ENCODE measurements around the gene JAGN1. TPM values are rescaled to one million over a fixed set of nuclear protein-coding genes. Genes with fewer than 3 reads are reported as not detected.
A peak's percentile ranks its signal among the peaks of the same experiment; 100 is the strongest.

The JAGN1 gene
- total and polyA plus RNA-seq, 9 of the 15 experiments (the other 6 are each of a cell fraction or from before 2014, with no cell fraction given), result 31.6 to 77.8 (median 40.3) TPM

GRCh38 chr3:9932843-9933560, 42.6 kb downstream of the JAGN1 start (continued):
- TF ChIP-seq, protein P1, sequence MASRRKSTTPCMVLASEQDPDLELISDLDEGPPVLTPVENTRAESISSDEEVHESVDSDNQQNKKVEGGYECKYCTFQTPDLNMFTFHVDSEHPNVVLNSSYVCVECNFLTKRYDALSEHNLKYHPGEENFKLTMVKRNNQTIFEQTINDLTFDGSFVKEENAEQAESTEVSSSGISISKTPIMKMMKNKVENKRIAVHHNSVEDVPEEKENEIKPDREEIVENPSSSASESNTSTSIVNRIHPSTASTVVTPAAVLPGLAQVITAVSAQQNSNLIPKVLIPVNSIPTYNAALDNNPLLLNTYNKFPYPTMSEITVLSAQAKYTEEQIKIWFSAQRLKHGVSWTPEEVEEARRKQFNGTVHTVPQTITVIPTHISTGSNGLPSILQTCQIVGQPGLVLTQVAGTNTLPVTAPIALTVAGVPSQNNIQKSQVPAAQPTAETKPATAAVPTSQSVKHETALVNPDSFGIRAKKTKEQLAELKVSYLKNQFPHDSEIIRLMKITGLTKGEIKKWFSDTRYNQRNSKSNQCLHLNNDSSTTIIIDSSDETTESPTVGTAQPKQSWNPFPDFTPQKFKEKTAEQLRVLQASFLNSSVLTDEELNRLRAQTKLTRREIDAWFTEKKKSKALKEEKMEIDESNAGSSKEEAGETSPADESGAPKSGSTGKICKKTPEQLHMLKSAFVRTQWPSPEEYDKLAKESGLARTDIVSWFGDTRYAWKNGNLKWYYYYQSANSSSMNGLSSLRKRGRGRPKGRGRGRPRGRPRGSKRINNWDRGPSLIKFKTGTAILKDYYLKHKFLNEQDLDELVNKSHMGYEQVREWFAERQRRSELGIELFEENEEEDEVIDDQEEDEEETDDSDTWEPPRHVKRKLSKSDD (conservative IDR thresholded peaks at IDR 0.05; ENCODE audit: low read length), result no peak
- TF ChIP-seq HNRNPL (IDR thresholded peaks at IDR 0.05; ENCODE audit: low read depth, low read length) (peak; percentile 99), MYC (IDR thresholded peaks at IDR 0.05; ENCODE audit: low read depth, low read length) (peak; percentile 81), MYC (CRISPR knock-in tag; IDR thresholded peaks at IDR 0.05; ENCODE audit: borderline replicate concordance, low read depth) (no peak; the same call in 1 of the 2 replicates), PTTG1 (tag; IDR thresholded peaks at IDR 0.05; ENCODE audit: low read depth) (no peak), ZNF583 (CRISPR knock-in tag; IDR thresholded peaks at IDR 0.05) (peak; percentile 68; the same call in 1 of the 2 replicates), UBTF (IDR thresholded peaks at IDR 0.05; ENCODE audit: borderline replicate concordance in 1 of 2, low read depth in 2 of 2, low read length in 2 of 2) (peak; percentile 23 to 66; a peak in 2 of 4 replicates), CBFB (CRISPR knock-in tag; IDR thresholded peaks at IDR 0.05) (peak; percentile 66; the same call in 1 of the 2 replicates), TFAM (CRISPR knock-in tag; conservative IDR thresholded peaks at IDR 0.05) (no peak), ZNF766 (CRISPR knock-in tag; conservative IDR thresholded peaks at IDR 0.05) (no peak), ZNF507 (tag; conservative IDR thresholded peaks at IDR 0.05) (no peak), YY1 (IDR thresholded peaks at IDR 0.05; ENCODE audit: borderline replicate concordance in 1 of 3, control insufficient read depth in 1 of 3, extremely low read depth in 1 of 3, insufficient read depth in 3 of 3, insufficient read length in 1 of 3, insufficient replicate concordance in 2 of 3, low read depth in 1 of 3, low read length in 2 of 3) (peak in 2 of 3 experiments; percentile 40 to 62)
- TF ChIP-seq, protein P2, sequence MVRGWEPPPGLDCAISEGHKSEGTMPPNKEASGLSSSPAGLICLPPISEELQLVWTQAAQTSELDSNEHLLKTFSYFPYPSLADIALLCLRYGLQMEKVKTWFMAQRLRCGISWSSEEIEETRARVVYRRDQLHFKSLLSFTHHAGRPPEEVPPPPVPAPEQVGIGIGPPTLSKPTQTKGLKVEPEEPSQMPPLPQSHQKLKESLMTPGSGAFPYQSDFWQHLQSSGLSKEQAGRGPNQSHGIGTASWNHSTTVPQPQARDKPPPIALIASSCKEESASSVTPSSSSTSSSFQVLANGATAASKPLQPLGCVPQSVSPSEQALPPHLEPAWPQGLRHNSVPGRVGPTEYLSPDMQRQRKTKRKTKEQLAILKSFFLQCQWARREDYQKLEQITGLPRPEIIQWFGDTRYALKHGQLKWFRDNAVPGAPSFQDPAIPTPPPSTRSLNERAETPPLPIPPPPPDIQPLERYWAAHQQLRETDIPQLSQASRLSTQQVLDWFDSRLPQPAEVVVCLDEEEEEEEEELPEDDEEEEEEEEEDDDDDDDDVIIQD (CRISPR knock-in tag; IDR thresholded peaks at IDR 0.05), result no peak

Measured in K562 (cell line).